22Rv1 (cell line): ENCODE results near the gene LAMB4.

Experiments
- CTCF ChIP-seq: fragments of 450-650 bp; IDR thresholded peaks from 2 replicates; pipeline ENCODE4 v1.5.1; 2017; ENCODE audit warnings: mild to moderate bottlenecking
- ZFX ChIP-seq: fragments of 450-650 bp; IDR thresholded peaks from 2 replicates; pipeline ENCODE4 v1.6.1; 2017; ENCODE audit warnings: antibody characterized with exemption, borderline replicate concordance

DNA sequence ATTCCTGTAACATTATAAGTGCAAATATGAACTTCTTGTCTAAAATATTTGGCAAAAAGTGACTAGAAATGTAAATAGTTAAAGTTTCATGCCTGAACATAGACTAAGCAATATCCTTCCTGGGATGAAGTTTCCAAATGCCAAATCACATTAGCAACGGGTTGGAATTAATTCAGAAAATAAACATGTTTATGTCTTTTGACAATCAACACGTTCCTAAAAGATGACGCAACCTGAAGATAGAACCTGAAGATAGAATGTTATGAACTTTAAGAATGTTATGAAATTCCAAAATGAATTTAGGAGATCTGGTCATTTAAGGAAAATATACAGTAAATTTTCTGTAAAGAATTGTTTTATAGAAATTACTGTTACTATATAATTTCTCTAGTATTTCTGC is 9.2 kb downstream of the LAMB4 start:
- no peak for TF ChIP-seq CTCF
- TF ChIP-seq ZFX: no peak
